ENCODE measurements around the gene MYPOP. TPM values are rescaled to one million over a fixed set of nuclear protein-coding genes. Genes with fewer than 3 reads are reported as not detected.

Gene MYPOP
- total and polyA plus RNA-seq, 2 of the 13 experiments (the other 11 are each of a cell fraction or from before 2014, with no cell fraction given) = 2.3 to 2.7 TPM

GRCh38 chr19:45862564-45863334, 39.7 kb downstream of the MYPOP start, which contains the start of gene SYMPK (continued):
- no peak for TF ChIP-seq ZNF724P (CRISPR knock-in tag; IDR thresholded peaks at IDR 0.05; ENCODE audit: borderline replicate concordance)
- TF ChIP-seq FOXP4 (CRISPR knock-in tag; IDR thresholded peaks at IDR 0.05) = 0 out of 2 replicates have a peak, but pooled peaks have one; percentile 8
- no peak for TF ChIP-seq SIX1 (CRISPR knock-in tag; IDR thresholded peaks at IDR 0.05; ENCODE audit: borderline replicate concordance)
- peak; percentile 79 for TF ChIP-seq SAP130 (CRISPR knock-in tag; IDR thresholded peaks at IDR 0.05; ENCODE audit: low read depth)
- no peak for TF ChIP-seq ZNF816 (CRISPR knock-in tag; IDR thresholded peaks at IDR 0.05; ENCODE audit: borderline replicate concordance)
- TF ChIP-seq ETV6 (CRISPR knock-in tag; conservative IDR thresholded peaks at IDR 0.05) = no peak
- no peak; the same call in 1 of the 2 replicates for TF ChIP-seq ZNF546 (CRISPR knock-in tag; conservative IDR thresholded peaks at IDR 0.05)
- TF ChIP-seq JUN (CRISPR knock-in tag; IDR thresholded peaks at IDR 0.05) = no peak
- peak; percentile 74 for TF ChIP-seq PHF20 (CRISPR knock-in tag; IDR thresholded peaks at IDR 0.05)
- TF ChIP-seq RXRA (CRISPR knock-in tag; IDR thresholded peaks at IDR 0.05) = 0 out of 2 replicates have a peak, but pooled peaks have one; percentile 10
- TF ChIP-seq ARNTL (CRISPR knock-in tag; IDR thresholded peaks at IDR 0.05) = no peak
- TF ChIP-seq, protein P1, sequence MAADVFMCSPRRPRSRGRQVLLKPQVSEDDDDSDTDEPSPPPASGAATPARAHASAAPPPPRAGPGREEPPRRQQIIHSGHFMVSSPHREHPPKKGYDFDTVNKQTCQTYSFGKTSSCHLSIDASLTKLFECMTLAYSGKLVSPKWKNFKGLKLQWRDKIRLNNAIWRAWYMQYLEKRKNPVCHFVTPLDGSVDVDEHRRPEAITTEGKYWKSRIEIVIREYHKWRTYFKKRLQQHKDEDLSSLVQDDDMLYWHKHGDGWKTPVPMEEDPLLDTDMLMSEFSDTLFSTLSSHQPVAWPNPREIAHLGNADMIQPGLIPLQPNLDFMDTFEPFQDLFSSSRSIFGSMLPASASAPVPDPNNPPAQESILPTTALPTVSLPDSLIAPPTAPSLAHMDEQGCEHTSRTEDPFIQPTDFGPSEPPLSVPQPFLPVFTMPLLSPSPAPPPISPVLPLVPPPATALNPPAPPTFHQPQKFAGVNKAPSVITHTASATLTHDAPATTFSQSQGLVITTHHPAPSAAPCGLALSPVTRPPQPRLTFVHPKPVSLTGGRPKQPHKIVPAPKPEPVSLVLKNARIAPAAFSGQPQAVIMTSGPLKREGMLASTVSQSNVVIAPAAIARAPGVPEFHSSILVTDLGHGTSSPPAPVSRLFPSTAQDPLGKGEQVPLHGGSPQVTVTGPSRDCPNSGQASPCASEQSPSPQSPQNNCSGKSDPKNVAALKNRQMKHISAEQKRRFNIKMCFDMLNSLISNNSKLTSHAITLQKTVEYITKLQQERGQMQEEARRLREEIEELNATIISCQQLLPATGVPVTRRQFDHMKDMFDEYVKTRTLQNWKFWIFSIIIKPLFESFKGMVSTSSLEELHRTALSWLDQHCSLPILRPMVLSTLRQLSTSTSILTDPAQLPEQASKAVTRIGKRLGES (CRISPR knock-in tag; IDR thresholded peaks at IDR 0.05; ENCODE audit: borderline replicate concordance) = no peak
- no peak for TF ChIP-seq RBAK (CRISPR knock-in tag; IDR thresholded peaks at IDR 0.05)
- TF ChIP-seq PTBP1 (IDR thresholded peaks at IDR 0.05; ENCODE audit: low read depth, low read length, poor library complexity, severe bottlenecking) = no peak
- TF ChIP-seq RNF219 (CRISPR knock-in tag; IDR thresholded peaks at IDR 0.05) = no peak
- peak; percentile 25 for TF ChIP-seq ZBTB38 (CRISPR knock-in tag; IDR thresholded peaks at IDR 0.05)
- TF ChIP-seq ZNF569 (CRISPR knock-in tag; IDR thresholded peaks at IDR 0.05; ENCODE audit: borderline replicate concordance) = no peak
- peak; percentile 46; the same call in 1 of the 2 replicates for TF ChIP-seq ZNF563 (CRISPR knock-in tag; IDR thresholded peaks at IDR 0.05)
- peak; percentile 85 for TF ChIP-seq KAT7 (CRISPR knock-in tag; IDR thresholded peaks at IDR 0.05; ENCODE audit: borderline replicate concordance)
- no peak; the same call in 1 of the 2 replicates for TF ChIP-seq ZFX (CRISPR knock-in tag; IDR thresholded peaks at IDR 0.05; ENCODE audit: low read depth)
- peak; percentile 32; the same call in 1 of the 2 replicates for TF ChIP-seq PATZ1 (CRISPR knock-in tag; IDR thresholded peaks at IDR 0.05)
